ENCODE measurements around the gene AK8. TPM values are rescaled to one million over a fixed set of nuclear protein-coding genes. Genes with fewer than 3 reads are reported as not detected.

Gene AK8
- total and polyA plus RNA-seq, 4 donors: 0.07 to 0.26 (median 0.11) TPM

DNA sequence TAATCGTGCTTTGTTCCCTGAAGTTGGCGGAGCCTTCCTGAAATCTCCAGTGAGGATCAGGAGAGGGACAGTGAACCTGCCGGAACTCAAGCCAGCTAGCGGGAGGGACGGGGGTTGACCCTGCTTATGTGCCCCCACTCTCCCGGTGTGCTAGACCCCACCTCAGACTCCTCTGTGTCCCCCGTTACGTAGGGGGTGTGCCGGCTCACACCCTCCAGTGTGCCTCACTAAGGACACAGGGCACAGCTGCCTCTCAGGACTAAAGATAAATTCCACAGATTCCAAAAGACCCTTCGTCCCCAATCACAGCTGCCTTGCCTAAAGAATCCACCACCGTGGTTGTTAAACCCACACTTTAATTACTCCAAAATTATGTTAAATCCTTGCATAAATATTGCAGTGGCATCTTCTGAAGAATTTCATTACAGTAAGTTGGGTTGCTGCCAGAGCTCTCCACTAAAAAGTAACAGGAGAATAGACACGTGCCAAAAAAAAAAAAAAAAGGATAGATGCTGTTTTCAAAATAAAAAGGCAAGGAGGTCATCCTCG, 134.1 kb downstream of the AK8 start (continued):
- TF ChIP-seq NR2F2 (IDR thresholded peaks at IDR 0.05): no peak
- TF ChIP-seq GABPA (IDR thresholded peaks at IDR 0.05 in 1 of 2, conservative IDR thresholded peaks at IDR 0.05 in 1 of 2): no peak
- no peak for TF ChIP-seq TAF1 (conservative IDR thresholded peaks at IDR 0.05)

DNA sequence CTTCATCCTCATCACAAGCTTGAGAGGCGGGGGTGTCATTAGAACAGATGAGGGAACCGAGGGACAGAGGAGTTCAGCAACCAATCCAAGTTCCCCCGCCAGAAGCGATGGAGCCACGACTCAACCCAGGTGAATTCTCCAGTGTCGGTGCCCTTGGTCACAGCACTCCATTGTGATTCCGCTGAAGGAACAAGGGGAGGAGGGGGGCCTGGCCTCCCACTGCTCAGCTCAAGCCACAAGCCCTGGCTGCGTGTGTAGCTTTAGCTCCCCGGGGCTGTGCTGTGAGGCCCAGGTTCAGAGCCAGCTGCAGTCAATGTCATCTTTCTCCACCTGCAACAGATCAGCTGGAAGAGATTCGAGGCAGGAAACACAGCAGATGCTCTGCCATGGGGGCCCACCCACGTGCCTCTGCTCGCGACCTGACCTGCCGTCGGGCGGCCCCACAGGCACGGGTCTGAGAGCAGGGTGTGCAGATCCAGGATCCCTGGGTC, 135.2 kb downstream of the AK8 start:
- Histone ChIP-seq H3K27ac (ENCODE audit: low read depth in 1 of 2, low read length in 2 of 2) (no peak overlapping the region), H3K36me3 (ENCODE audit: control insufficient read depth in 4 of 4, insufficient read depth in 3 of 4, low read depth in 1 of 4, low read length in 3 of 4) (no peaks in the 10 kb centered on the region), H3K27me3 (ENCODE audit: control insufficient read depth in 4 of 4, insufficient read depth in 4 of 4, low read length in 3 of 4) (peaks cover 3 to 20% (median 12%) of the 10 kb centered on the region in 4 donors), H3K9ac (ENCODE audit: low read depth in 1 of 2, low read length in 2 of 2) (no peak overlapping the region), H3K4me3 (ENCODE audit: low read depth in 1 of 3, low read length in 3 of 3) (no peak overlapping the region), H3K9me3 (ENCODE audit: control insufficient read depth in 4 of 4, low read length in 3 of 4) (no peaks in the 10 kb centered on the region), H3K4me1 (ENCODE audit: control insufficient read depth in 4 of 4, insufficient read depth in 4 of 4, low read length in 3 of 4) (no peaks in the 10 kb centered on the region)
- TF ChIP-seq, protein P1, sequence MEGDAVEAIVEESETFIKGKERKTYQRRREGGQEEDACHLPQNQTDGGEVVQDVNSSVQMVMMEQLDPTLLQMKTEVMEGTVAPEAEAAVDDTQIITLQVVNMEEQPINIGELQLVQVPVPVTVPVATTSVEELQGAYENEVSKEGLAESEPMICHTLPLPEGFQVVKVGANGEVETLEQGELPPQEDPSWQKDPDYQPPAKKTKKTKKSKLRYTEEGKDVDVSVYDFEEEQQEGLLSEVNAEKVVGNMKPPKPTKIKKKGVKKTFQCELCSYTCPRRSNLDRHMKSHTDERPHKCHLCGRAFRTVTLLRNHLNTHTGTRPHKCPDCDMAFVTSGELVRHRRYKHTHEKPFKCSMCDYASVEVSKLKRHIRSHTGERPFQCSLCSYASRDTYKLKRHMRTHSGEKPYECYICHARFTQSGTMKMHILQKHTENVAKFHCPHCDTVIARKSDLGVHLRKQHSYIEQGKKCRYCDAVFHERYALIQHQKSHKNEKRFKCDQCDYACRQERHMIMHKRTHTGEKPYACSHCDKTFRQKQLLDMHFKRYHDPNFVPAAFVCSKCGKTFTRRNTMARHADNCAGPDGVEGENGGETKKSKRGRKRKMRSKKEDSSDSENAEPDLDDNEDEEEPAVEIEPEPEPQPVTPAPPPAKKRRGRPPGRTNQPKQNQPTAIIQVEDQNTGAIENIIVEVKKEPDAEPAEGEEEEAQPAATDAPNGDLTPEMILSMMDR (IDR thresholded peaks at IDR 0.05; ENCODE audit: low read depth, low read length, missing input control): no peak
- TF ChIP-seq, protein P2, sequence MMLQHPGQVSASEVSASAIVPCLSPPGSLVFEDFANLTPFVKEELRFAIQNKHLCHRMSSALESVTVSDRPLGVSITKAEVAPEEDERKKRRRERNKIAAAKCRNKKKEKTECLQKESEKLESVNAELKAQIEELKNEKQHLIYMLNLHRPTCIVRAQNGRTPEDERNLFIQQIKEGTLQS (IDR thresholded peaks at IDR 0.05): no peak
- TF ChIP-seq HNF4G (IDR thresholded peaks at IDR 0.05): no peak
- TF ChIP-seq EGR1 (IDR thresholded peaks at IDR 0.05; ENCODE audit: low read depth in 2 of 2): no peak
- TF ChIP-seq, protein P3, sequence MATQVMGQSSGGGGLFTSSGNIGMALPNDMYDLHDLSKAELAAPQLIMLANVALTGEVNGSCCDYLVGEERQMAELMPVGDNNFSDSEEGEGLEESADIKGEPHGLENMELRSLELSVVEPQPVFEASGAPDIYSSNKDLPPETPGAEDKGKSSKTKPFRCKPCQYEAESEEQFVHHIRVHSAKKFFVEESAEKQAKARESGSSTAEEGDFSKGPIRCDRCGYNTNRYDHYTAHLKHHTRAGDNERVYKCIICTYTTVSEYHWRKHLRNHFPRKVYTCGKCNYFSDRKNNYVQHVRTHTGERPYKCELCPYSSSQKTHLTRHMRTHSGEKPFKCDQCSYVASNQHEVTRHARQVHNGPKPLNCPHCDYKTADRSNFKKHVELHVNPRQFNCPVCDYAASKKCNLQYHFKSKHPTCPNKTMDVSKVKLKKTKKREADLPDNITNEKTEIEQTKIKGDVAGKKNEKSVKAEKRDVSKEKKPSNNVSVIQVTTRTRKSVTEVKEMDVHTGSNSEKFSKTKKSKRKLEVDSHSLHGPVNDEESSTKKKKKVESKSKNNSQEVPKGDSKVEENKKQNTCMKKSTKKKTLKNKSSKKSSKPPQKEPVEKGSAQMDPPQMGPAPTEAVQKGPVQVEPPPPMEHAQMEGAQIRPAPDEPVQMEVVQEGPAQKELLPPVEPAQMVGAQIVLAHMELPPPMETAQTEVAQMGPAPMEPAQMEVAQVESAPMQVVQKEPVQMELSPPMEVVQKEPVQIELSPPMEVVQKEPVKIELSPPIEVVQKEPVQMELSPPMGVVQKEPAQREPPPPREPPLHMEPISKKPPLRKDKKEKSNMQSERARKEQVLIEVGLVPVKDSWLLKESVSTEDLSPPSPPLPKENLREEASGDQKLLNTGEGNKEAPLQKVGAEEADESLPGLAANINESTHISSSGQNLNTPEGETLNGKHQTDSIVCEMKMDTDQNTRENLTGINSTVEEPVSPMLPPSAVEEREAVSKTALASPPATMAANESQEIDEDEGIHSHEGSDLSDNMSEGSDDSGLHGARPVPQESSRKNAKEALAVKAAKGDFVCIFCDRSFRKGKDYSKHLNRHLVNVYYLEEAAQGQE (IDR thresholded peaks at IDR 0.05): no peak
- no peak for TF ChIP-seq NR2F2 (IDR thresholded peaks at IDR 0.05)
- TF ChIP-seq JUND (IDR thresholded peaks at IDR 0.05): no peak
- no peak for TF ChIP-seq SP1 (IDR thresholded peaks at IDR 0.05)
- TF ChIP-seq RXRA (IDR thresholded peaks at IDR 0.05): no peak
- TF ChIP-seq HNF4A (conservative IDR thresholded peaks at IDR 0.05): no peak
- no peak for TF ChIP-seq GABPA (IDR thresholded peaks at IDR 0.05 in 1 of 2, conservative IDR thresholded peaks at IDR 0.05 in 1 of 2)
- TF ChIP-seq FOXA2 (IDR thresholded peaks at IDR 0.05): no peak
- TF ChIP-seq, protein P4, sequence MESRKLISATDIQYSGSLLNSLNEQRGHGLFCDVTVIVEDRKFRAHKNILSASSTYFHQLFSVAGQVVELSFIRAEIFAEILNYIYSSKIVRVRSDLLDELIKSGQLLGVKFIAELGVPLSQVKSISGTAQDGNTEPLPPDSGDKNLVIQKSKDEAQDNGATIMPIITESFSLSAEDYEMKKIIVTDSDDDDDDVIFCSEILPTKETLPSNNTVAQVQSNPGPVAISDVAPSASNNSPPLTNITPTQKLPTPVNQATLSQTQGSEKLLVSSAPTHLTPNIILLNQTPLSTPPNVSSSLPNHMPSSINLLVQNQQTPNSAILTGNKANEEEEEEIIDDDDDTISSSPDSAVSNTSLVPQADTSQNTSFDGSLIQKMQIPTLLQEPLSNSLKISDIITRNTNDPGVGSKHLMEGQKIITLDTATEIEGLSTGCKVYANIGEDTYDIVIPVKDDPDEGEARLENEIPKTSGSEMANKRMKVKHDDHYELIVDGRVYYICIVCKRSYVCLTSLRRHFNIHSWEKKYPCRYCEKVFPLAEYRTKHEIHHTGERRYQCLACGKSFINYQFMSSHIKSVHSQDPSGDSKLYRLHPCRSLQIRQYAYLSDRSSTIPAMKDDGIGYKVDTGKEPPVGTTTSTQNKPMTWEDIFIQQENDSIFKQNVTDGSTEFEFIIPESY (IDR thresholded peaks at IDR 0.05): no peak
- TF ChIP-seq YY1 (IDR thresholded peaks at IDR 0.05): no peak
- no peak for TF ChIP-seq FOXA1 (IDR thresholded peaks at IDR 0.05)
- TF ChIP-seq, protein P5, sequence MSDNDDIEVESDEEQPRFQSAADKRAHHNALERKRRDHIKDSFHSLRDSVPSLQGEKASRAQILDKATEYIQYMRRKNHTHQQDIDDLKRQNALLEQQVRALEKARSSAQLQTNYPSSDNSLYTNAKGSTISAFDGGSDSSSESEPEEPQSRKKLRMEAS (IDR thresholded peaks at IDR 0.05): no peak
- TF ChIP-seq TAF1 (conservative IDR thresholded peaks at IDR 0.05): no peak
- TF ChIP-seq RAD21 (IDR thresholded peaks at IDR 0.05): no peak
- whole genome bisulfite sequencing: 63% methylated on average over 17 of the region's 17 CpGs
- DNase-seq (ENCODE audit: low spot score): no peak
